ENCODE results near the gene TMC7. TPM values are rescaled to one million over a fixed set of nuclear protein-coding genes. Genes with fewer than 3 reads are reported as not detected.

The TMC7 gene
- total and polyA plus RNA-seq, 2 of the 13 experiments (the other 11 are each of a cell fraction or from before 2014, with no cell fraction given), result 1.2 to 5.1 TPM

DNA sequence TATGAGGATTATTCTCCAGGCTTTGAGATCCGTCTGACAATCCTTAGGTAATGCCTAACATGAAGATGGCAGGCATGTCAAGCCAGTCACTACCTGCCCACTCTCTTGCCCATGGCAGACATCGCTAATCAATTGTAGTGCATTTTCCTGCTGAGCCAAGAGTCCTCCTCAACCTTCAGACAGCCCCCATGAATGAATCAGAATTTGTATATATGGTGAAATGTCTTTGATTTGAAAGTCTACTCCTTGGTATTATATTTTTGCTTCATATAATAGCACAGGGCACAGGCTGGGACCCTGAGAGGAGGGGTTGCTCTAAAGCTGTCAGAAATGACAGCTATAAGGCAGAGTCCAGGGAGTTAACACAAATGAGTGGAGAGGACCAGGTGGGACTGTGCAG, 56.7 kb downstream of the TMC7 start:
- Histone ChIP-seq H4K20me1 (ENCODE audit: insufficient read depth, low read length) (no peaks in the 10 kb centered on the region), H3K27ac (ENCODE audit: extremely low read length, insufficient read depth, low read length) (no peak overlapping the region), H3K9me3 (ENCODE audit: low read length) (no peaks in the 10 kb centered on the region), H3K4me3 (replicated peaks in 1 of 3; ENCODE audit: insufficient read depth in 1 of 3, low read depth in 2 of 3, low read length in 3 of 3) (no peak overlapping the region), H2AFZ (ENCODE audit: low read length) (no peak overlapping the region), H3K9ac (ENCODE audit: insufficient read depth, low read depth, low read length) (no peak overlapping the region), H3K4me1 (ENCODE audit: insufficient read depth, low read length) (no peaks in the 10 kb centered on the region), H3K27me3 (ENCODE audit: control insufficient read depth in 1 of 2, insufficient read depth in 2 of 2, low read length in 2 of 2) (no peaks in the 10 kb centered on the region), H3K79me2 (ENCODE audit: insufficient read depth, low read length) (no peaks in the 10 kb centered on the region), H3K36me3 (replicated peaks in 1 of 2; ENCODE audit: control insufficient read depth in 1 of 2, insufficient read depth in 2 of 2, low read length in 2 of 2) (peaks cover 6 to 10% of the 10 kb centered on the region in 2 experiments; a peak in 2 of 5 replicates), H3K4me2 (ENCODE audit: low read depth, low read length) (no peak overlapping the region)
- DNase-seq (ENCODE audit: low spot score) (no peak), ATAC-seq (no peak), FAIRE-seq (no peak)
- ChIA-PET POLR2A (no interaction called here), CTCF (ENCODE audit: low intra/inter-chr PET ratio, low total read pairs) (no interaction called here)
- WGBS (ENCODE audit: low lambda C conversion rate), result 94% methylated on average over 2 of the region's 2 CpGs
- in situ Hi-C loops (cut with HindIII; ENCODE audit: extremely low pct_ligation_motif_present, low pct_unique_long_range_greater_than_20kb), result no loop called here
- no peak for TF ChIP-seq TOPORS (CRISPR knock-in tag; IDR thresholded peaks at IDR 0.05)
- BruUV-seq (replicated peaks), result no TSS peak
- intact Hi-C loops (cut with micrococcal nuclease; ENCODE audit: unreplicated experiment), result no loop called here

- DNase-seq (ENCODE audit: low spot score), result no peak
Measured at GRCh38 chr16:19044769-19045168, 61.0 kb downstream of the TMC7 start.

DNA sequence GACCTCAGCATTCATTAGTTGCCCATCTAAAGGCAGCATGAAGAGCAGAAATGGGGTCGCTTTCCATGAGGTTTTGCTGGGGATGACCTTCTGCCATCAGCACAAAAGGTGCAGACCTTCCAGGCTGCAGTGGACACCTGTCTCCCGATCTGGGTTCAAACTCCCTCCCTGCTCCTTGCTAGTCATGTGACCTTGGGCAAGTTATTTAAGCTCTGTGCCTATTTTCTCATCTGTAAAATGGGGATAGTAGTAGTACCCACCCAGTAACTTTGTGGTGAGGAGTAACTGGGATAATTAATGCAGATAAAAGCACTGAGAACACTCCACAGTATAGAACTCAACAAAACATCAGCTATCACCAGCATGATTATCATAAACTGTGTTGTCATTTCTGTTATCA, 62.3 kb downstream of the TMC7 start:
- in situ Hi-C loops (cut with HindIII; ENCODE audit: extremely low pct_ligation_motif_present, low pct_unique_long_range_greater_than_20kb), result no loop called here
- no TSS peak for BruUV-seq (replicated peaks)
- Histone ChIP-seq H3K79me2 (ENCODE audit: insufficient read depth, low read length) (no peaks in the 10 kb centered on the region), H3K4me1 (ENCODE audit: insufficient read depth, low read length) (no peaks in the 10 kb centered on the region), H3K27me3 (ENCODE audit: control insufficient read depth in 1 of 2, insufficient read depth in 2 of 2, low read length in 2 of 2) (no peaks in the 10 kb centered on the region), H3K9ac (ENCODE audit: insufficient read depth, low read depth, low read length) (no peak overlapping the region), H3K9me3 (ENCODE audit: low read length) (no peaks in the 10 kb centered on the region), H3K4me2 (ENCODE audit: low read depth, low read length) (no peak overlapping the region), H4K20me1 (ENCODE audit: insufficient read depth, low read length) (no peaks in the 10 kb centered on the region), H3K27ac (ENCODE audit: extremely low read length, insufficient read depth, low read length) (no peak overlapping the region), H2AFZ (ENCODE audit: low read length) (no peak overlapping the region), H3K4me3 (replicated peaks in 1 of 3; ENCODE audit: insufficient read depth in 1 of 3, low read depth in 2 of 3, low read length in 3 of 3) (no peak overlapping the region), H3K36me3 (replicated peaks in 1 of 2; ENCODE audit: control insufficient read depth in 1 of 2, insufficient read depth in 2 of 2, low read length in 2 of 2) (peaks cover 11 to 14% of the 10 kb centered on the region in 2 experiments; a peak in 4 of 5 replicates)
- intact Hi-C loops (cut with micrococcal nuclease; ENCODE audit: unreplicated experiment), result no loop called here
- 87% methylated on average over 2 of the region's 2 CpGs for WGBS (ENCODE audit: low lambda C conversion rate)
- ATAC-seq (no peak), DNase-seq (ENCODE audit: low spot score) (no peak), FAIRE-seq (no peak)
- POLR2A ChIA-PET, result no interaction called here
- CTCF ChIA-PET (ENCODE audit: low intra/inter-chr PET ratio, low total read pairs), result no interaction called here
- TF ChIP-seq ZBTB33 (CRISPR knock-in tag; IDR thresholded peaks at IDR 0.05), result no peak
- TF ChIP-seq ZBTB14 (CRISPR knock-in tag; IDR thresholded peaks at IDR 0.05), result no peak
- no peak for TF ChIP-seq ZFP36 (IDR thresholded peaks at IDR 0.05; ENCODE audit: borderline replicate concordance, low read depth, low read length, partially characterized antibody)
- TF ChIP-seq ZNF629 (CRISPR knock-in tag; conservative IDR thresholded peaks at IDR 0.05), result peak; percentile 59
- no peak for TF ChIP-seq ZBTB8A (CRISPR knock-in tag; IDR thresholded peaks at IDR 0.05; ENCODE audit: borderline replicate concordance, low read depth)
- no peak for TF ChIP-seq FOXJ3 (CRISPR knock-in tag; IDR thresholded peaks at IDR 0.05; ENCODE audit: borderline replicate concordance)

More at GRCh38 chr16:19044769-19045168, 61.0 kb downstream of the TMC7 start:
- H3K27ac ChIP-seq (ENCODE audit: extremely low read length, insufficient read depth, low read length), result no peak overlapping the region
- TF ChIP-seq ZNF549 (CRISPR knock-in tag; IDR thresholded peaks at IDR 0.05) (no peak), ZFX (CRISPR knock-in tag; IDR thresholded peaks at IDR 0.05; ENCODE audit: low read depth) (no peak), ADNP (CRISPR knock-in tag; IDR thresholded peaks at IDR 0.05) (no peak)
- no TSS peak for BruUV-seq (replicated peaks)
- no peak overlapping the region for H3K9ac ChIP-seq (ENCODE audit: insufficient read depth, low read depth, low read length)
- H3K27me3 ChIP-seq (ENCODE audit: control insufficient read depth in 1 of 2, insufficient read depth in 2 of 2, low read length in 2 of 2), result no peaks in the 10 kb centered on the region
- no peaks in the 10 kb centered on the region for H3K79me2 ChIP-seq (ENCODE audit: insufficient read depth, low read length)
- no peak overlapping the region for H3K4me3 ChIP-seq (replicated peaks in 1 of 3; ENCODE audit: insufficient read depth in 1 of 3, low read depth in 2 of 3, low read length in 3 of 3)
- ChIA-PET CTCF (ENCODE audit: low intra/inter-chr PET ratio, low total read pairs) (no interaction called here), POLR2A (no interaction called here)
- H3K4me2 ChIP-seq (ENCODE audit: low read depth, low read length), result no peak overlapping the region
- FAIRE-seq, result no peak
- H4K20me1 ChIP-seq (ENCODE audit: insufficient read depth, low read length), result no peaks in the 10 kb centered on the region
- no peak for ATAC-seq
- H3K9me3 ChIP-seq (ENCODE audit: low read length), result no peaks in the 10 kb centered on the region
- H3K36me3 ChIP-seq (replicated peaks in 1 of 2; ENCODE audit: control insufficient read depth in 1 of 2, insufficient read depth in 2 of 2, low read length in 2 of 2), result peaks cover 13 to 17% of the 10 kb centered on the region in 2 experiments; a peak in 4 of 5 replicates
- no peaks in the 10 kb centered on the region for H3K4me1 ChIP-seq (ENCODE audit: insufficient read depth, low read length)
- 93% methylated on average over 11 of the region's 11 CpGs for WGBS (ENCODE audit: low lambda C conversion rate)
- in situ Hi-C loops (cut with HindIII; ENCODE audit: extremely low pct_ligation_motif_present, low pct_unique_long_range_greater_than_20kb) (no loop called here), intact Hi-C loops (cut with micrococcal nuclease; ENCODE audit: unreplicated experiment) (no loop called here)
- H2AFZ ChIP-seq (ENCODE audit: low read length), result no peak overlapping the region
